H1 (cell line): ENCODE measurements around the gene ZSWIM4. TPM values are rescaled to one million over a fixed set of nuclear protein-coding genes. Genes with fewer than 3 reads are reported as not detected.

Experiments
- CTCF ChIA-PET: fragments of 300-600 bp; sonication (Branson Sonifier 250); formaldehyde crosslinking; loops from one replicate; lab custom pipeline; 2021; ENCODE audit not compliant: partially characterized antibody; lab: Charles Lee
- POLR2A ChIA-PET: fragments of 300-600 bp; sonication (Branson Sonifier 250); formaldehyde crosslinking; loops from one replicate; lab custom pipeline; 2021; ENCODE audit warnings: inconsistent platforms; ENCODE audit not compliant: partially characterized antibody; lab: Charles Lee
- DNase-seq, 2 experiments: peaks; one replicate each; pipeline versions ENCODE4 v3.0.0 to v3.0.0-alpha.2; 2010 to 2022; ENCODE audit warnings: low spot score in 2 of 2, low read depth in 1 of 2, mixed read lengths in 1 of 2
- FAIRE-seq: peaks from 2 replicates; lab custom pipeline; 2011; peaks lifted over from hg19 to GRCh38; lab: Jason Lieb, UNC
- H2AFZ ChIP-seq: 2 replicates; pipeline ENCODE4 v1.8.1; 2012; ENCODE audit warnings: low read length, inconsistent platforms
- H2AK5ac ChIP-seq: 2 replicates; pipeline ENCODE4 v1.6.1; 2013; ENCODE audit warnings: low read depth, low read length
- H2BK120ac ChIP-seq: replicated peaks from 2 replicates; pipeline ENCODE3; 2013; ENCODE audit warnings: low read depth, low read length, inconsistent platforms
- H2BK12ac ChIP-seq: 2 replicates; pipeline ENCODE4 v1.6.1; 2013; ENCODE audit warnings: low read depth, low read length
- H2BK15ac ChIP-seq: 2 replicates; pipeline ENCODE4 v1.6.1; 2013; ENCODE audit warnings: low read length
- H2BK20ac ChIP-seq: 2 replicates; pipeline ENCODE4 v1.6.1; 2013; ENCODE audit warnings: low read length
- H2BK5ac ChIP-seq: 2 replicates; pipeline ENCODE4 v1.6.1; 2013; ENCODE audit warnings: low read depth, low read length
- H3K14ac ChIP-seq: 2 replicates; pipeline ENCODE4 v1.6.1; 2013; ENCODE audit warnings: inconsistent platforms; ENCODE audit not compliant: insufficient read length
- H3K18ac ChIP-seq: 2 replicates; pipeline ENCODE4 v1.6.1; 2013; ENCODE audit warnings: low read length; ENCODE audit errors: extremely low read depth
- H3K23ac ChIP-seq: 2 replicates; pipeline ENCODE4 v1.6.1; 2013; ENCODE audit warnings: inconsistent platforms; ENCODE audit not compliant: insufficient read length
- H3K23me2 ChIP-seq: 2 replicates; pipeline ENCODE4 v1.6.1; 2013; ENCODE audit warnings: low read depth, low read length
- H3K27ac ChIP-seq: 2 replicates; pipeline ENCODE4 v1.6.1; 2011; ENCODE audit warnings: low read depth, low read length, inconsistent platforms
- H3K27me3 ChIP-seq, 4 experiments: replicated peaks in 1 of 4; 1 replicate in 1 of 4; 2 replicates in 3 of 4; pipeline versions ENCODE4 v1.6.1 to v1.8.1; 2011 to 2013; ENCODE audit warnings: low read length in 3 of 4, mild to moderate bottlenecking in 3 of 4, inconsistent platforms in 2 of 4, mixed read lengths in 2 of 4, moderate library complexity in 1 of 4; ENCODE audit not compliant: control insufficient read depth in 3 of 4, insufficient read depth in 3 of 4; ENCODE audit errors: extremely low read depth in 1 of 4
- H3K36me3 ChIP-seq, 4 experiments: 2 replicates each; pipeline versions ENCODE4 v1.6.1 to v1.8.1; 2011 to 2013; ENCODE audit warnings: mild to moderate bottlenecking in 4 of 4, low read length in 3 of 4, moderate library complexity in 2 of 4, control low read depth in 1 of 4, inconsistent platforms in 1 of 4; ENCODE audit not compliant: insufficient read depth in 4 of 4, control insufficient read depth in 2 of 4
- H3K4ac ChIP-seq: replicated peaks from 2 replicates; pipeline ENCODE3; 2013; ENCODE audit warnings: low read length, low read depth, mixed read lengths, inconsistent platforms; ENCODE audit not compliant: insufficient read length
- H3K4me1 ChIP-seq, 4 experiments: replicated peaks in 1 of 4; 1 replicate in 1 of 4; 2 replicates in 3 of 4; pipeline versions ENCODE4 v1.6.1 to v1.8.1; 2011 to 2013; ENCODE audit warnings: low read length in 3 of 4, inconsistent platforms in 2 of 4, mixed read lengths in 1 of 4; ENCODE audit not compliant: insufficient read depth in 4 of 4, control insufficient read depth in 3 of 4
- H3K4me2 ChIP-seq, 2 experiments: 2 replicates each; pipeline versions ENCODE4 v1.6.1 to v1.8.1; 2011 to 2013; ENCODE audit warnings: low read depth in 2 of 2, low read length in 2 of 2, control low read depth in 1 of 2, inconsistent platforms in 1 of 2, mild to moderate bottlenecking in 1 of 2; ENCODE audit not compliant: insufficient read depth in 1 of 2
- H3K4me3 ChIP-seq, 4 experiments: fragments of 200-600, 300-600 bp in 1 of 4; sonication (generic), shearing (Covaris generic), sonication (Bioruptor Twin) in 1 of 4; 2 replicates each; pipeline versions ENCODE4 v1.5.1 to v1.8.1; 2011 to 2016; ENCODE audit warnings: low read length in 4 of 4, low read depth in 3 of 4, control low read depth in 2 of 4, inconsistent platforms in 2 of 4, mild to moderate bottlenecking in 2 of 4, mixed read lengths in 1 of 4, moderate library complexity in 1 of 4; ENCODE audit not compliant: insufficient read depth in 2 of 4; ENCODE audit errors: extremely low read depth in 1 of 4
- H3K56ac ChIP-seq: replicated peaks from 2 replicates; pipeline ENCODE3; 2013; ENCODE audit warnings: low read depth, mild to moderate bottlenecking, mixed read lengths, low read length, inconsistent platforms; ENCODE audit not compliant: insufficient read length
- H3K79me1 ChIP-seq: 2 replicates; pipeline ENCODE4 v1.6.1; 2013; ENCODE audit warnings: low read depth, low read length, control low read depth
- H3K79me2 ChIP-seq, 2 experiments: 2 replicates each; pipeline versions ENCODE4 v1.6.1 to v1.8.1; 2012 to 2013; ENCODE audit warnings: low read length in 2 of 2, mild to moderate bottlenecking in 2 of 2, inconsistent platforms in 1 of 2; ENCODE audit not compliant: insufficient read depth in 2 of 2, control insufficient read depth in 1 of 2
- H3K9ac ChIP-seq, 4 experiments: replicated peaks in 1 of 4; 1 replicate in 1 of 4; 2 replicates in 3 of 4; pipeline versions ENCODE4 v1.6.1 to v1.8.1; 2011 to 2013; ENCODE audit warnings: low read depth in 3 of 4, low read length in 3 of 4, control low read depth in 2 of 4, mild to moderate bottlenecking in 2 of 4, moderate library complexity in 2 of 4, inconsistent platforms in 1 of 4; ENCODE audit errors: extremely low read depth in 1 of 4
- H3K9me3 ChIP-seq, 2 experiments: 2 replicates each; pipeline versions ENCODE4 v1.6.1 to v1.8.1; 2012 to 2013; ENCODE audit warnings: mild to moderate bottlenecking in 2 of 2, moderate library complexity in 2 of 2, control low read depth in 1 of 2, inconsistent platforms in 1 of 2, low read depth in 1 of 2, low read length in 1 of 2, mixed read lengths in 1 of 2; ENCODE audit not compliant: insufficient read depth in 2 of 2
- H4K20me1 ChIP-seq, 2 experiments: replicated peaks in 1 of 2; 2 replicates each; pipeline versions ENCODE3 to v1.8.1; 2011 to 2013; ENCODE audit warnings: inconsistent platforms in 2 of 2, low read length in 2 of 2, mild to moderate bottlenecking in 1 of 2; ENCODE audit not compliant: insufficient read depth in 2 of 2, control insufficient read depth in 1 of 2
- H4K5ac ChIP-seq: 2 replicates; pipeline ENCODE4 v1.6.1; 2013; ENCODE audit warnings: low read length, low read depth, mixed read lengths, inconsistent platforms; ENCODE audit not compliant: insufficient read length
- H4K8ac ChIP-seq: 2 replicates; pipeline ENCODE4 v1.8.0; 2013; ENCODE audit warnings: mild to moderate bottlenecking, moderate library complexity, low read length, inconsistent platforms; ENCODE audit not compliant: insufficient read depth; ENCODE audit errors: extremely low read depth
- H4K91ac ChIP-seq: replicated peaks from 2 replicates; pipeline ENCODE3; 2013; ENCODE audit warnings: low read length, mixed read lengths, inconsistent platforms; ENCODE audit not compliant: insufficient read length
- CREB1 ChIP-seq: IDR thresholded peaks from 2 replicates; pipeline ENCODE4 v1.6.1; 2012; ENCODE audit warnings: inconsistent platforms
- EP300 ChIP-seq, 2 experiments: IDR thresholded peaks; 1 replicate in 1 of 2; 2 replicates in 1 of 2; pipeline ENCODE4 v1.6.1; 2011 to 2012; ENCODE audit warnings: low read depth in 2 of 2, low read length in 2 of 2, mild to moderate bottlenecking in 2 of 2, borderline replicate concordance in 1 of 2, inconsistent platforms in 1 of 2, moderate library complexity in 1 of 2
- EZH2 ChIP-seq: fragments of 200-600 bp; sonication (generic); IDR thresholded peaks from 2 replicates; pipeline ENCODE4 v1.7.1; 2012; ENCODE audit warnings: low read depth, mild to moderate bottlenecking, moderate library complexity, low read length, inconsistent platforms; ENCODE audit not compliant: severe bottlenecking
- GABPA ChIP-seq: IDR thresholded peaks from 2 replicates; pipeline ENCODE4 v1.6.1; 2011; ENCODE audit warnings: mild to moderate bottlenecking, low read length, moderate library complexity, borderline replicate concordance; ENCODE audit not compliant: insufficient read depth
- GTF2F1 ChIP-seq: IDR thresholded peaks from 2 replicates; pipeline ENCODE4 v1.6.1; 2012; ENCODE audit warnings: low read depth, low read length, improper control_type of control experiment, borderline replicate concordance
- NANOG ChIP-seq: IDR thresholded peaks from 2 replicates; pipeline ENCODE4 v1.6.1; 2011; ENCODE audit warnings: low read length, low read depth, mild to moderate bottlenecking, inconsistent platforms; ENCODE audit not compliant: insufficient read depth, poor library complexity, severe bottlenecking
- RAD21 ChIP-seq, 2 experiments: IDR thresholded peaks in 1 of 2; conservative IDR thresholded peaks in 1 of 2; 2 replicates each; pipeline ENCODE4 v1.6.1; 2011; ENCODE audit warnings: low read depth in 2 of 2, low read length in 2 of 2, improper control_type of control experiment in 1 of 2, inconsistent platforms in 1 of 2, mild to moderate bottlenecking in 1 of 2, moderate library complexity in 1 of 2
- RXRA ChIP-seq: IDR thresholded peaks from 2 replicates; pipeline ENCODE4 v1.6.1; 2011; ENCODE audit warnings: low read depth, mild to moderate bottlenecking, low read length, moderate library complexity; ENCODE audit not compliant: insufficient read depth
- SP4 ChIP-seq: IDR thresholded peaks from 2 replicates; pipeline ENCODE4 v1.6.1; 2012; ENCODE audit warnings: low read length, inconsistent platforms
- ZNF274 ChIP-seq: IDR thresholded peaks from 2 replicates; pipeline ENCODE4 v1.7.0; 2012; ENCODE audit warnings: low read length, borderline replicate concordance; ENCODE audit errors: extremely low read depth
- polyA plus RNA-seq, 7 experiments: library from polyadenylated mRNA; depleted of rRNA in 3 of 7; stranded (reverse) in 5 of 7; unstranded in 2 of 7; fragments of >200 nt in 5 of 7; fragments of 200-250 nt in 2 of 7; gene quantifications; 1 replicate in 5 of 7; 2 replicates in 1 of 7; 4 replicates in 1 of 7; pipeline versions ENCODE4 v1.2.1 to v1.2.3, GENCODE V29; 2011 to 2013; ENCODE audit warnings: missing spikeins in 2 of 7, mixed read lengths in 2 of 7
- total RNA-seq: library from RNA; stranded (reverse); fragmentation: NEBNext Ultra II Directional; extraction: Animal tissue kit (Norgen Biotek cat#: 25700); gene quantifications from 2 replicates; pipeline ENCODE4 v1.2.1, GENCODE V29; 2021

Gene ZSWIM4
- total and polyA plus RNA-seq, 2 of the 8 experiments (the other 6 are each of a cell fraction or from before 2014, with no cell fraction given) = 12.2 to 31.1 TPM

GRCh38 chr19:13824703-13825102 lies 29.5 kb downstream of the ZSWIM4 start:
- H3K79me1 ChIP-seq = no peaks in the 10 kb centered on the region; the same call in 1 of the 2 replicates
- H2BK5ac ChIP-seq = no peak overlapping the region
- H3K23ac ChIP-seq = no peak overlapping the region
- peaks cover 0 to 4% of the 10 kb centered on the region in 2 experiments for H4K20me1 ChIP-seq
- no peak overlapping the region for H2AK5ac ChIP-seq
- H3K27ac ChIP-seq = no peak overlapping the region
- no peaks in the 10 kb centered on the region for H3K79me2 ChIP-seq
- H3K4me1 ChIP-seq = peaks cover 0 to 2% (median 0%) of the 10 kb centered on the region in 4 experiments; a peak in 2 of 7 replicates
- H3K9me3 ChIP-seq = no peaks in the 10 kb centered on the region
- POLR2A ChIA-PET = interaction anchor here (0.9 to 4.2 kb wide), 8 partner anchors 11 to 61 kb away, joined by 3 to 15 read pairs (median 6); no protein-coding TSS in a partner anchor
- no peak overlapping the region for H4K8ac ChIP-seq
- no peak for TF ChIP-seq NANOG
- TF ChIP-seq GABPA = no peak
- TF ChIP-seq EP300 (IDR thresholded peaks at IDR 0.05; ENCODE audit: borderline replicate concordance in 1 of 2, low read depth in 2 of 2, low read length in 2 of 2) = no peak
- TF ChIP-seq ZNF274 = no peak
- no peak for TF ChIP-seq SP4
- TF ChIP-seq EZH2 = no peak
- TF ChIP-seq CREB1 = no peak
- no peak for TF ChIP-seq GTF2F1
- TF ChIP-seq RXRA = no peak
- no peak for TF ChIP-seq RAD21 (IDR thresholded peaks at IDR 0.05 in 1 of 2, conservative IDR thresholded peaks at IDR 0.05 in 1 of 2; ENCODE audit: low read depth in 2 of 2, low read length in 2 of 2)
- no peak overlapping the region for H3K4me3 ChIP-seq
- FAIRE-seq = no peak
- H3K14ac ChIP-seq = no peak overlapping the region
- no peak overlapping the region for H3K9ac ChIP-seq
- H2BK120ac ChIP-seq = no peak overlapping the region
- no peak overlapping the region for H4K91ac ChIP-seq
- H2AFZ ChIP-seq = no peak overlapping the region
- no peak overlapping the region for H2BK12ac ChIP-seq
- H3K27me3 ChIP-seq = no peaks in the 10 kb centered on the region
- H2BK15ac ChIP-seq = no peak overlapping the region
- no peak overlapping the region for H4K5ac ChIP-seq
- no peak overlapping the region for H2BK20ac ChIP-seq
- no peak overlapping the region for H3K4me2 ChIP-seq
- H3K56ac ChIP-seq = no peak overlapping the region
- CTCF ChIA-PET = interaction anchor here (0.6 to 5.7 kb wide), 11 partner anchors 8 to 41 kb away, joined by 3 to 27 read pairs (median 6); no protein-coding TSS in a partner anchor
- H3K23me2 ChIP-seq = no peaks in the 10 kb centered on the region
- H3K36me3 ChIP-seq = peaks cover 6 to 34% (median 14%) of the 10 kb centered on the region in 4 experiments
- DNase-seq = no peak
- no peak overlapping the region for H3K4ac ChIP-seq
- H3K18ac ChIP-seq = no peak overlapping the region
